ENCODE results near the gene TSC2.
"Not testable (repeated sequence)": the region's sequence is repeated elsewhere in the genome, so short reads cannot be mapped to it uniquely, and the experiment has no call there.

GRCh38 chr16:2109872-2110271, 62.1 kb downstream of the TSC2 start:
- TF ChIP-seq POLR2A, POLR2AphosphoS5 (IDR thresholded peaks at IDR 0.05; ENCODE audit: low read depth, low read length): not testable (repeated sequence)
